Lower lobe of right lung (tissue), 2 donors: ENCODE results near the gene REXO4. TPM values are rescaled to one million over a fixed set of nuclear protein-coding genes. Genes with fewer than 3 reads are reported as not detected.

Experiments
- ATAC-seq, 2 donors: fragments of 200-7000 bp; cut with Tn5 transposase; one replicate each; pipeline ENCODE4 v1.9.1; 2020 to 2022; ENCODE audit warnings: mild to moderate bottlenecking in 2 of 2, moderate library complexity in 2 of 2
- DNase-seq: peaks from one replicate; pipeline ENCODE4 v3.0.0-alpha.2; 2020
- H3K27ac ChIP-seq: fragments of 200-600 bp; one replicate; pipeline ENCODE4 v1.8.0; 2022
- H3K27me3 ChIP-seq: fragments of 200-600 bp; one replicate; pipeline ENCODE4 v1.8.0; 2022; ENCODE audit warnings: low read depth
- H3K36me3 ChIP-seq: fragments of 200-600 bp; one replicate; pipeline ENCODE4 v1.8.0; 2022; ENCODE audit warnings: mild to moderate bottlenecking
- H3K4me1 ChIP-seq: fragments of 200-600 bp; one replicate; pipeline ENCODE4 v1.8.0; 2022
- H3K4me3 ChIP-seq: fragments of 200-600 bp; one replicate; pipeline ENCODE4 v1.8.0; 2022; ENCODE audit warnings: mild to moderate bottlenecking
- H3K9me3 ChIP-seq: fragments of 200-600 bp; one replicate; pipeline ENCODE4 v1.8.0; 2022
- intact Hi-C: fragments of 100-400 bp; cut with DNase I; formaldehyde crosslinking; loops from one replicate; pipeline ENCODE4 v1.11.0; 2022
- total RNA-seq: library from RNA; stranded (reverse); fragmentation: NEBNext Ultra II Directional; extraction: Animal tissue kit (Norgen Biotek cat#: 25700); gene quantifications from one replicate; pipeline ENCODE4 v1.2.1, GENCODE V29; 2021
- TF ChIP-seq, protein P1 (sequence below): fragments of 200-600 bp; IDR thresholded peaks from one replicate; pipeline ENCODE4 v1.8.0; 2022; ENCODE audit warnings: antibody characterized with exemption, mild to moderate bottlenecking
- donor health status: DM: no; HTN: yes; CAD: no; lungs with severe emphysema.

The REXO4 gene
- total RNA-seq, 1 donor from 2014 or later: 20.9 TPM

DNA sequence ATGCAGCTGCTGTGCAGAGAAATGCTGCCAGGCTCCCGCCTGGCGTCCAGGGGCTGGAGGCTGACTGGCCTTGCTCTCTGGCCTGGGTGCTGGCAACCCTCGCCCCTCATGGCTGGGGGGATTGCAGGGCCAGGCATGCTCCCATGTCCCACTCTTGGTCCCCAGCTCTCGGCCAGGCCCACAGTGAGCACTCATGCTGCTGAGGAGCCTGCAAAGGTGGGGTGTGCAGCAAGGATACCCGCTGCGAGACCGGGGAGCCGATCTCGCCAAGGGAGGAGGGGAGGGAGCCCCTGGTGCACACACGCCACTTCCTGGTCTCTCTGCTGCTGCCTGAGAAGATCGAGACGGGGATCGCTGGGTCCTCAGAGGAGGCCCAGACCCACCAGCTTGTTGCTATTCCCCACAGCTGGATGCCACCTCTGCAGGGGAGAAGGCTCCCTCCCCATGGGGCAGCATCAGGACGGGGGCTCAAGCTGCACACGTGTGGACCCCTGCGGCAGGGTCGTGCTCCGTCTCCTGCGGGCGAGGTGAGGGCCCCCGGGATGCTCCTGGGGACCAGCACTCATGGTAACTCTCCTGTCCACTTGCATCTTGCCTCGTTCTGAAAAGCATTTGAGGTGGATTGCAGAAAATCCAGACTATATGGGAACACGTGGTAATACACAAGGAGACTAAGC is 27.6 kb upstream of the REXO4 start:
- ATAC-seq: no peak
- H3K27ac ChIP-seq: no peak overlapping the region
- intact Hi-C loops: no loop called here
- H3K4me3 ChIP-seq: no peak overlapping the region
- no peaks in the 10 kb centered on the region for H3K4me1 ChIP-seq
- DNase-seq: no peak
- no peaks in the 10 kb centered on the region for H3K9me3 ChIP-seq
- H3K27me3 ChIP-seq: no peaks in the 10 kb centered on the region
- no peaks in the 10 kb centered on the region for H3K36me3 ChIP-seq
- TF ChIP-seq, protein P1, sequence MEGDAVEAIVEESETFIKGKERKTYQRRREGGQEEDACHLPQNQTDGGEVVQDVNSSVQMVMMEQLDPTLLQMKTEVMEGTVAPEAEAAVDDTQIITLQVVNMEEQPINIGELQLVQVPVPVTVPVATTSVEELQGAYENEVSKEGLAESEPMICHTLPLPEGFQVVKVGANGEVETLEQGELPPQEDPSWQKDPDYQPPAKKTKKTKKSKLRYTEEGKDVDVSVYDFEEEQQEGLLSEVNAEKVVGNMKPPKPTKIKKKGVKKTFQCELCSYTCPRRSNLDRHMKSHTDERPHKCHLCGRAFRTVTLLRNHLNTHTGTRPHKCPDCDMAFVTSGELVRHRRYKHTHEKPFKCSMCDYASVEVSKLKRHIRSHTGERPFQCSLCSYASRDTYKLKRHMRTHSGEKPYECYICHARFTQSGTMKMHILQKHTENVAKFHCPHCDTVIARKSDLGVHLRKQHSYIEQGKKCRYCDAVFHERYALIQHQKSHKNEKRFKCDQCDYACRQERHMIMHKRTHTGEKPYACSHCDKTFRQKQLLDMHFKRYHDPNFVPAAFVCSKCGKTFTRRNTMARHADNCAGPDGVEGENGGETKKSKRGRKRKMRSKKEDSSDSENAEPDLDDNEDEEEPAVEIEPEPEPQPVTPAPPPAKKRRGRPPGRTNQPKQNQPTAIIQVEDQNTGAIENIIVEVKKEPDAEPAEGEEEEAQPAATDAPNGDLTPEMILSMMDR: no peak

DNA sequence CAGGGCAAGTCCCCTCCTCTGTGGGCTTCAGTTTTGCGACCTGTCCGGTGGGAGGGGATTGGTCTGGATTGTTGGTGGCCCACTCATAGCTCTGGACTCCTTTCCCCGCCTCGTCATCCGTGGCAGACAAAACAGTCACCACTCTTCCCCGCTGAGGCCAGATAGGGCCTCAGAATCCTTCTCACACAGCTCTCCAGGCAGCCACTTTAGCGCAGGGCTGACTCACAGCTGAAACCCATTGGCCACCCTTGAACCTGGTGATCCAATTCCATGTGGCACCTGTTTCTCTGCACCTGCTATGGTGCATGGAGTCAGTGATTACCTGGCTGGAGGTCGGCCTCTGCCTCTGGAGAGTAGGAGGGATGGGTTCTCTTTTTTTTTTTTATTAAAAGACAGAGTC is 26.2 kb upstream of the REXO4 start:
- no peak for ATAC-seq
- TF ChIP-seq, protein P1: no peak
- H3K27me3 ChIP-seq: no peaks in the 10 kb centered on the region
- intact Hi-C loops: no loop called here
- no peak for DNase-seq
- no peaks in the 10 kb centered on the region for H3K4me1 ChIP-seq
- H3K27ac ChIP-seq: no peak overlapping the region
- no peaks in the 10 kb centered on the region for H3K9me3 ChIP-seq
- no peak overlapping the region for H3K4me3 ChIP-seq
- no peaks in the 10 kb centered on the region for H3K36me3 ChIP-seq

DNA sequence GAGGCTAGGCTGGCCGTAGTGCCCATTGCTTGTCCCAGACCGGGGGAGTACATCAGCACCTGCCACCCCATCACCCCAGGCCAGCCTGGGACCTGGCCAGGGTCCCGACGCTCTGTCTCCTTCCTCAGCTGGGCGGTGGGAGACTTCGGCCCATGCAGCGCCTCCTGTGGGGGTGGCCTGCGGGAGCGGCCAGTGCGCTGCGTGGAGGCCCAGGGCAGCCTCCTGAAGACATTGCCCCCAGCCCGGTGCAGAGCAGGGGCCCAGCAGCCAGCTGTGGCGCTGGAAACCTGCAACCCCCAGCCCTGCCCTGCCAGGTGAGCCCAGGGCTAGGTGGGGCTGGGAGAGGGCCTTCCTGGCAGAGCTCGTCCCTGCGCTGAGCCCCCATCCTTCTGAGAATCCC is 25.4 kb upstream of the REXO4 start:
- intact Hi-C loops: no loop called here
- Histone ChIP-seq H3K4me3 (no peak overlapping the region), H3K36me3 (no peaks in the 10 kb centered on the region), H3K27ac (no peak overlapping the region), H3K9me3 (no peaks in the 10 kb centered on the region), H3K4me1 (no peaks in the 10 kb centered on the region), H3K27me3 (no peaks in the 10 kb centered on the region)
- DNase-seq: no peak
- no peak for ATAC-seq
- TF ChIP-seq, protein P1: no peak

DNA sequence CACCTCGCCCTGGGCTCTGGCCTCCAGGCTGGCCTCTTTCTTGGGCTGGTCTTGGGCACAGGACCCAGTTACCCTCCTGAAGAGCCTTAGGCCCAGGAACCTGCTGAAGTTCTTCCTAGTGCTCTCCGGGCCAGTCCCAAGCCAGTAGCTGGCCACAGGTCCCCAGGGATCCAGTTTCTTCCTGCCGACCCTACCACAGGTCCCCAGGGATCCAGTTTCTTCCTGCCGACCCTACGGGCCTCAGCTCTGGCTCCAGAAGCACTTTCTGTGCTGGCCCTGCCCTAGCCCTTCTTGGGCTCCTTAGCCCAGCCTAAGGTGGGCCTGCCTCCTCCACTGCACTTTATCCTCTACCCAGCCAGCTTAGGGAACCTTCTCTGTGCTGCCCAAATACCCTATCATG is 23.8 kb upstream of the REXO4 start:
- intact Hi-C loops: no loop called here
- no peaks in the 10 kb centered on the region for H3K36me3 ChIP-seq
- H3K4me3 ChIP-seq: no peak overlapping the region
- H3K27ac ChIP-seq: no peak overlapping the region
- DNase-seq: no peak
- TF ChIP-seq, protein P1: no peak
- H3K9me3 ChIP-seq: no peaks in the 10 kb centered on the region
- ATAC-seq: no peak
- H3K4me1 ChIP-seq: no peaks in the 10 kb centered on the region
- H3K27me3 ChIP-seq: no peaks in the 10 kb centered on the region

DNA sequence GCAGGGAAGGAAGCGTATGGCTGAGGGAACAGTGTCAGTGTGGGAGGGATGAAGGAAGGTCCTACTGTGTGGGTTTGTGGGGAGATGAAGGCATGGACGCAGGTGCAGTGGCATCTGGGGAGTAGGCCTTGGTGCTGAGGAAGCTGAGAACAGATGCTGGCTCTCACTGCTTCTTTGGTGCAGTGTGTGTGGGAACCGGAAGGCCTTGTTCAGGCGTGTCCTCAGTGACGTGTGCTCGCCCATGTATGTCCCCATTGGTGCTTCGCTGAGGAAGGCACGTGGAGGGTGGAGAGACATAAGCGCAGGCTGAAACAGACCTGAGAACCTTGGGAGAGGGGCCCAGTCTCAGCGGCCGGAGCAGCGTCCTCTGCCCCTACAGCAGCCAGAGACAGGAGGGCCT is 23.1 kb upstream of the REXO4 start:
- no peak for ATAC-seq
- intact Hi-C loops: no loop called here
- Histone ChIP-seq H3K9me3 (no peaks in the 10 kb centered on the region), H3K36me3 (no peaks in the 10 kb centered on the region), H3K4me3 (no peak overlapping the region), H3K27ac (no peak overlapping the region), H3K27me3 (no peaks in the 10 kb centered on the region), H3K4me1 (no peaks in the 10 kb centered on the region)
- DNase-seq: no peak
- TF ChIP-seq, protein P1: no peak
